ENCODE measurements around the gene SORCS2. TPM values are rescaled to one million over a fixed set of nuclear protein-coding genes. Genes with fewer than 3 reads are reported as not detected.

SORCS2 gene
- total RNA-seq, 4 donors from 2014 or later = 0.26 to 17.1 (median 2.9) TPM

- Histone ChIP-seq H3K9me3 (peaks cover 0 to 17% of the 10 kb centered on the region in 2 donors), H3K27ac (no peak overlapping the region), H3K36me3 (no peaks in the 10 kb centered on the region), H3K4me3 (no peak overlapping the region), H3K4me1 (no peaks in the 10 kb centered on the region), H3K27me3 (no peaks in the 10 kb centered on the region)
- intact Hi-C loops (cut with DNase I; ENCODE audit: low total_unique reads) = no loop called here
- DNase-seq = no peak
- no peak for TF ChIP-seq POLR2A (IDR thresholded peaks at IDR 0.05)
- no peak for TF ChIP-seq CTCF (IDR thresholded peaks at IDR 0.05)
Measured at GRCh38 chr4:7556558-7556957, 364.2 kb downstream of the SORCS2 start.

- H3K27ac ChIP-seq = no peak overlapping the region
- intact Hi-C loops (cut with DNase I; ENCODE audit: low total_unique reads) = no loop called here
- no peaks in the 10 kb centered on the region for H3K4me1 ChIP-seq
- no peak for DNase-seq
- no peaks in the 10 kb centered on the region for H3K27me3 ChIP-seq
- no peak overlapping the region for H3K4me3 ChIP-seq
- TF ChIP-seq CTCF (IDR thresholded peaks at IDR 0.05) (no peak), POLR2A (IDR thresholded peaks at IDR 0.05) (no peak)
- H3K36me3 ChIP-seq = no peaks in the 10 kb centered on the region
- peaks cover 0 to 13% of the 10 kb centered on the region in 2 donors for H3K9me3 ChIP-seq
Measured at GRCh38 chr4:7557456-7557855, 365.1 kb downstream of the SORCS2 start.

- DNase-seq = no peak
- intact Hi-C loops (cut with DNase I; ENCODE audit: low total_unique reads) = no loop called here
Measured at GRCh38 chr4:7558436-7558835, 366.1 kb downstream of the SORCS2 start.

GRCh38 chr4:7559316-7559715 lies 367.0 kb downstream of the SORCS2 start:
- Histone ChIP-seq H3K27ac (no peak overlapping the region), H3K36me3 (no peaks in the 10 kb centered on the region), H3K4me1 (no peaks in the 10 kb centered on the region), H3K27me3 (no peaks in the 10 kb centered on the region), H3K9me3 (no peaks in the 10 kb centered on the region), H3K4me3 (no peak overlapping the region)
- intact Hi-C loops (cut with DNase I; ENCODE audit: low total_unique reads) = no loop called here
- no peak for DNase-seq
- TF ChIP-seq CTCF (IDR thresholded peaks at IDR 0.05) (no peak), POLR2A (IDR thresholded peaks at IDR 0.05) (no peak)

More at GRCh38 chr4:7558436-7558835, 366.1 kb downstream of the SORCS2 start:
- Histone ChIP-seq H3K27me3 (no peaks in the 10 kb centered on the region), H3K9me3 (peaks cover 0 to 3% of the 10 kb centered on the region in 2 donors), H3K27ac (no peak overlapping the region), H3K4me1 (no peaks in the 10 kb centered on the region), H3K36me3 (no peaks in the 10 kb centered on the region), H3K4me3 (no peak overlapping the region)
- TF ChIP-seq POLR2A (IDR thresholded peaks at IDR 0.05) (no peak), CTCF (IDR thresholded peaks at IDR 0.05) (no peak)

GRCh38 chr4:7559741-7560395 lies 367.5 kb downstream of the SORCS2 start:
- TF ChIP-seq POLR2A (IDR thresholded peaks at IDR 0.05) (no peak), CTCF (IDR thresholded peaks at IDR 0.05) (no peak)
- Histone ChIP-seq H3K27ac (no peak overlapping the region), H3K4me1 (no peaks in the 10 kb centered on the region), H3K36me3 (no peaks in the 10 kb centered on the region), H3K4me3 (no peak overlapping the region), H3K27me3 (no peaks in the 10 kb centered on the region), H3K9me3 (no peaks in the 10 kb centered on the region)
- no peak for DNase-seq
- intact Hi-C loops (cut with DNase I; ENCODE audit: low total_unique reads) = no loop called here

Measured in uterus (tissue), 4 donors.